Bronchus fibroblast of lung (primary cell): ENCODE measurements around the gene PLAC1. TPM values are rescaled to one million over a fixed set of nuclear protein-coding genes. Genes with fewer than 3 reads are reported as not detected.

Source experiments
- total RNA-seq: library from RNA; depleted of rRNA; stranded (reverse); fragments of >200 nt; gene quantifications from 2 replicates; pipeline ENCODE4 v1.2.3, GENCODE V29; 2015

The PLAC1 gene, protein sequence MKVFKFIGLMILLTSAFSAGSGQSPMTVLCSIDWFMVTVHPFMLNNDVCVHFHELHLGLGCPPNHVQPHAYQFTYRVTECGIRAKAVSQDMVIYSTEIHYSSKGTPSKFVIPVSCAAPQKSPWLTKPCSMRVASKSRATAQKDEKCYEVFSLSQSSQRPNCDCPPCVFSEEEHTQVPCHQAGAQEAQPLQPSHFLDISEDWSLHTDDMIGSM
- total RNA-seq: 0.15 and 0.17 TPM in 2 replicates

DNA sequence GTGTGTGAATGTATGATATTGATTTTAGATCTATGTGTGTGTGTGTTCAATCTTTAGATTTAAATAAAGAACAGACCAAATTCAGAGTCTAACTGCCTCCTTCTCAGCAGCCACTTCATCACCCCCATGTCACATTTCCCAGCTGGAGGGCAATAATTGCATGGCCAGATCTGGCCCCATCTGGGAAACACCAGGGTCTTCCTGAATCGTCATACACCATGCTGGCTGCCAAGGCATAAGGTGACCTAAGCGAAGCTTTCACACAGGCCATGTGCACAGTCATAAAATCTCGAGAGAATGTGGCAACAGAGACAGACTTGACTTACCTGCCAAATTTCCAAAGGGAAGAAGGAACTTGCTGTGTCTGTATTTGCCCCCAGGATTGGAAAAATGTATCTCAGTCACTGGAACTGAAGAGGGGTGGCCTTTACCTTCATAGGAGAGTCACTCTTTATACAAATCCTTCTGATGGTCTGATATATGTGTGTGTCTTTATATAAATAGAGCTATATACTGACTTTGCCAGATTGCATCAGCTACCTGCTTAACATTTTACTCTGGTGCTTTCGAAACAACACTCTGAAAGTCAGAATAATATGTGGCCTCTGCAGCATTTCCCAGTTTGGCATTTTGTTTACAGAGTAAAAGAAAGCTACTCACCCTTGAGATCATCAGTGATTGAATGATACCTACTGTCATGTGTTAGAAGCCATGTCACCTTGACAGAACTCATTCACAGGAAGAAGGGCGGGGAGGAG is at the start of gene PLAC1:
TSS of gene PLAC1 (minus strand) at position 470 of the 758 bp plus-strand sequence. CDS start 91,789 bp downstream, outside the sequence.

Other genes starting within 250 kb of the PLAC1 start
- 14.0 and 15.5 TPM in 2 replicates for gene HPRT1, start 198.3 kb downstream of the PLAC1 start, total RNA-seq
- 6.2 and 12.6 TPM in 2 replicates for gene PABIR2, start 138.7 kb upstream of the PLAC1 start, total RNA-seq